ENCODE data around the gene ZBTB39.

The ZBTB39 gene

DNA sequence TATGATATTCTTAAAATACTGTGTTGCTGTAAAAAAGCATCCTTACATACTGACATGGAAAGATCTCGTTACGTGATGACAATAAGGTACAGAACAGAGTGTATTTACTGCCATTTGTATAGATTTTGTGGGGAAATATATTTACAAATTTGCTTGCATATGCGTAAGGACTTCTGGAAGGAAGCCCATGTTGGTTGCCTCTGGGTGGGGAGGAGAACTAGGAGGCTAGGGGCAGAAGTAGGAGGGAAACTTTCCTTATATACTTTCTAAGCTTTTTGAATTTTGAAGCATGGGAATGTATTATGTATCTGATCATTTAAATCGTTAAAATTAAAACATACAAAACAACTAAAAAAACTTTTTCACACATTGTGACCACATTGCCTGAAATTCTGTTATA, 33.9 kb upstream of the ZBTB39 start:
- TF ChIP-seq CTCF (conservative IDR thresholded peaks at IDR 0.05) (no peak), ZFX (IDR thresholded peaks at IDR 0.05) (no peak)
- no peak overlapping the region for H3K27ac ChIP-seq

GRCh38 chr12:57039016-57039798, 32.9 kb upstream of the ZBTB39 start:
- TF ChIP-seq CTCF (conservative IDR thresholded peaks at IDR 0.05) (no peak), ZFX (IDR thresholded peaks at IDR 0.05) (no peak)
- H3K27ac ChIP-seq: no peak overlapping the region

GRCh38 chr12:57037264-57037663, 30.9 kb upstream of the ZBTB39 start:
- no peak overlapping the region for H3K27ac ChIP-seq
- TF ChIP-seq ZFX (IDR thresholded peaks at IDR 0.05): no peak
- no peak for TF ChIP-seq CTCF (conservative IDR thresholded peaks at IDR 0.05)

DNA sequence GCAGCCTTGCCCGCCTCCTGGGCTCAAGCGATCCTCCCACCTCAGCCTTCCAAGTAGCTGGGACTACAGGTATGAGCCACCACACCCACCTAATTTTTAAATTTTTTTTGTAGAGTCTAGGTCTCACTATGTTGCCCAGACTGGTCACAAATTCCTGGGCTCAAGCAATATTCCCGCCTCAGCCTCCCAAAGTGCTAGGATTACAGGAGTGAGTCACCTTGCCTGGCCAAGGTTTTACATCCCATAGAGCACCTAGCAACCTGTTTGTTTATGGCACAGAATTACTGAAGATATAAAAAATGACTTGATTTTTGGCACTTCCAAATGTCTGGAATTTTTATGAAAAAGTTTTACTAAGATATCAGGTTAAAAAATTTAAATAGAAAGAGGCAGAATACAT, 27.1 kb upstream of the ZBTB39 start:
- no peak for TF ChIP-seq ZFX (IDR thresholded peaks at IDR 0.05)
- TF ChIP-seq CTCF (conservative IDR thresholded peaks at IDR 0.05): no peak
- no peak overlapping the region for H3K27ac ChIP-seq

- H3K27ac ChIP-seq: no peak overlapping the region
- TF ChIP-seq ZFX (IDR thresholded peaks at IDR 0.05) (no peak), CTCF (conservative IDR thresholded peaks at IDR 0.05) (no peak)
These were observed 25.4 kb upstream of the ZBTB39 start for GRCh38 chr12:57031789-57032188.

GRCh38 chr12:57031138-57031725, 24.9 kb upstream of the ZBTB39 start:
- TF ChIP-seq ZFX (IDR thresholded peaks at IDR 0.05) (no peak), CTCF (conservative IDR thresholded peaks at IDR 0.05) (no peak)
- no peak overlapping the region for H3K27ac ChIP-seq

GRCh38 chr12:57029457-57029856, 23.1 kb upstream of the ZBTB39 start:
- TF ChIP-seq ZFX (IDR thresholded peaks at IDR 0.05) (no peak), CTCF (conservative IDR thresholded peaks at IDR 0.05) (no peak)

More at GRCh38 chr12:57029457-57029856, 23.1 kb upstream of the ZBTB39 start:
- no peak overlapping the region for H3K27ac ChIP-seq
